ENCODE data around the gene SPSB4. TPM values are rescaled to one million over a fixed set of nuclear protein-coding genes. Genes with fewer than 3 reads are reported as not detected.

SPSB4 gene
- total RNA-seq, 1 experiment from 2014 or later = 0.05 TPM

DNA sequence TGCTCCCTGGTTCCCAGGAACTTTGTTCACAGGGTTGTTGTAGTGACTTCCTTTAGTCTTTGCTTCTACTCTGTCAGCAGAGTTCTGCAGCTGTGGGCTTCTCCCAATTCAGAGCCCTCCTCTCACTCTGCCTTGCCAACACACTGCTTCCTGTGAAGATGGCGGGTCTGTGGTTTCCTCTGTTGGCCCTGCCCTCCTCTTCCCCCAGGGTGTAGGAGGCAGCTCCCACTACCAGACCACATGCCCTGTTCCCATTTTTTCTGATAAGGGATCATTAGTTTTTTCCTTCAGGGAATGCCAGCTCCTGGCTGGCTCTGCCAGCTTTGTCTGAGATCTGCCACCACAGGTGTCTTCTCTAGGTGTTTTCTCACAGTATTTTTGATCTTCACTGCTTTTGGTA lies 12.7 kb downstream of the SPSB4 start:
- peaks cover 7% of the 10 kb centered on the region for H3K27me3 ChIP-seq (ENCODE audit: control insufficient read depth, insufficient read depth, low read length)
- ATAC-seq (no peak), DNase-seq (ENCODE audit: low read depth, low spot score) (no peak)
- H3K27ac ChIP-seq (ENCODE audit: low read length) = no peak overlapping the region
- H3K36me3 ChIP-seq (ENCODE audit: control insufficient read depth, insufficient read depth, low read length) = no peaks in the 10 kb centered on the region
- BruUV-seq (replicated peaks) = no TSS peak
- no peak overlapping the region for H3K4me3 ChIP-seq (ENCODE audit: low read depth in 2 of 2, low read length in 2 of 2)
- ChIA-PET POLR2A (no interaction called here), CTCF (no interaction called here)
- TF ChIP-seq, protein P1, sequence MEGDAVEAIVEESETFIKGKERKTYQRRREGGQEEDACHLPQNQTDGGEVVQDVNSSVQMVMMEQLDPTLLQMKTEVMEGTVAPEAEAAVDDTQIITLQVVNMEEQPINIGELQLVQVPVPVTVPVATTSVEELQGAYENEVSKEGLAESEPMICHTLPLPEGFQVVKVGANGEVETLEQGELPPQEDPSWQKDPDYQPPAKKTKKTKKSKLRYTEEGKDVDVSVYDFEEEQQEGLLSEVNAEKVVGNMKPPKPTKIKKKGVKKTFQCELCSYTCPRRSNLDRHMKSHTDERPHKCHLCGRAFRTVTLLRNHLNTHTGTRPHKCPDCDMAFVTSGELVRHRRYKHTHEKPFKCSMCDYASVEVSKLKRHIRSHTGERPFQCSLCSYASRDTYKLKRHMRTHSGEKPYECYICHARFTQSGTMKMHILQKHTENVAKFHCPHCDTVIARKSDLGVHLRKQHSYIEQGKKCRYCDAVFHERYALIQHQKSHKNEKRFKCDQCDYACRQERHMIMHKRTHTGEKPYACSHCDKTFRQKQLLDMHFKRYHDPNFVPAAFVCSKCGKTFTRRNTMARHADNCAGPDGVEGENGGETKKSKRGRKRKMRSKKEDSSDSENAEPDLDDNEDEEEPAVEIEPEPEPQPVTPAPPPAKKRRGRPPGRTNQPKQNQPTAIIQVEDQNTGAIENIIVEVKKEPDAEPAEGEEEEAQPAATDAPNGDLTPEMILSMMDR (IDR thresholded peaks at IDR 0.05) = no peak
- TF ChIP-seq SIN3A (IDR thresholded peaks at IDR 0.05; ENCODE audit: borderline replicate concordance, insufficient read depth, low read depth, low read length) = no peak
- H3K4me1 ChIP-seq (ENCODE audit: control insufficient read depth, insufficient read depth, low read length) = no peaks in the 10 kb centered on the region
- in situ Hi-C loops (cut with HindIII; ENCODE audit: low pct_unique_long_range_greater_than_20kb, low sequenced_read_pairs) = no loop called here
- intact Hi-C loops (cut with micrococcal nuclease; ENCODE audit: unreplicated experiment) = no loop called here
- H3K9me3 ChIP-seq (ENCODE audit: control insufficient read depth, insufficient read depth, low read depth, low read length) = no peaks in the 10 kb centered on the region

DNA sequence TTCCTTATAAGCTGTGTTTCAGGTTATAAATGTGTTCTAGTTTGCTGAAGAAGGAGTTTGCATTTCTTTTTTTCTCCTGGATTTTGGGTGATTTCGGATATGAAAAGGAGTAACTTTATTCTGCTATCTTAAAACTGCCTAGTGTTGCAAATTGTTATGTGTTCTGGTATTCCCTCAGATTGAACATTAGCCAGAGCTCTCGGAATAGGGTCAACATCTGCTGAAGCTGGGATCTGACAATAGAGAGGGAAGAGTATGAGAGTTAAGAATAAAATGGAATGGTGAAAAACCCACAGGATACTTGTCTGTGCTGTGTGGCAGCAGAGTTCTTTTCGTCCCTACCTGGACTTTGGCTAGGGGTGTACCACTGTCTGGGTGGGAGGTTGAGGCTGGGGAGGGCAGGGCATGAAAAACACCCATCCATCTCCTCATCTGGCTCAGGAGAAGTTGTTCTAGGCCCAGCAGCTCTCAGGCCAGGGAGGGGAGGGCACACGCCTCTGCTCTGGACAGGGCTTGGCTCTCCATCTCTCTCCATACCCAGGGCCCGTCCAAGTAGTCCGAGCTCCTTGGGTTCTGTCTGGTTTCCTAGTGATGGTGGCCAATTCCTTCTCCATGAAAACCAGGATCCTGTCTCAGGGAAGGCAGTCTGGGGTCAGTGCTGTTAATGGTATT lies 13.2 kb downstream of the SPSB4 start:
- Histone ChIP-seq H3K27me3 (ENCODE audit: control insufficient read depth, insufficient read depth, low read length) (peaks cover 7% of the 10 kb centered on the region), H3K9me3 (ENCODE audit: control insufficient read depth, insufficient read depth, low read depth, low read length) (no peaks in the 10 kb centered on the region), H3K4me3 (ENCODE audit: low read depth in 2 of 2, low read length in 2 of 2) (no peak overlapping the region), H3K27ac (ENCODE audit: low read length) (no peak overlapping the region), H3K36me3 (ENCODE audit: control insufficient read depth, insufficient read depth, low read length) (no peaks in the 10 kb centered on the region), H3K4me1 (ENCODE audit: control insufficient read depth, insufficient read depth, low read length) (no peaks in the 10 kb centered on the region)
- BruUV-seq (replicated peaks) = no TSS peak
- TF ChIP-seq, protein P1 (IDR thresholded peaks at IDR 0.05) = no peak
- TF ChIP-seq POLR2AphosphoS5 (IDR thresholded peaks at IDR 0.05; ENCODE audit: low read depth, low read length) (no peak), TCF7L2 (IDR thresholded peaks at IDR 0.05; ENCODE audit: low read depth, low read length) (no peak), SIN3A (IDR thresholded peaks at IDR 0.05; ENCODE audit: borderline replicate concordance, insufficient read depth, low read depth, low read length) (no peak)
- TF ChIP-seq, protein P2, sequence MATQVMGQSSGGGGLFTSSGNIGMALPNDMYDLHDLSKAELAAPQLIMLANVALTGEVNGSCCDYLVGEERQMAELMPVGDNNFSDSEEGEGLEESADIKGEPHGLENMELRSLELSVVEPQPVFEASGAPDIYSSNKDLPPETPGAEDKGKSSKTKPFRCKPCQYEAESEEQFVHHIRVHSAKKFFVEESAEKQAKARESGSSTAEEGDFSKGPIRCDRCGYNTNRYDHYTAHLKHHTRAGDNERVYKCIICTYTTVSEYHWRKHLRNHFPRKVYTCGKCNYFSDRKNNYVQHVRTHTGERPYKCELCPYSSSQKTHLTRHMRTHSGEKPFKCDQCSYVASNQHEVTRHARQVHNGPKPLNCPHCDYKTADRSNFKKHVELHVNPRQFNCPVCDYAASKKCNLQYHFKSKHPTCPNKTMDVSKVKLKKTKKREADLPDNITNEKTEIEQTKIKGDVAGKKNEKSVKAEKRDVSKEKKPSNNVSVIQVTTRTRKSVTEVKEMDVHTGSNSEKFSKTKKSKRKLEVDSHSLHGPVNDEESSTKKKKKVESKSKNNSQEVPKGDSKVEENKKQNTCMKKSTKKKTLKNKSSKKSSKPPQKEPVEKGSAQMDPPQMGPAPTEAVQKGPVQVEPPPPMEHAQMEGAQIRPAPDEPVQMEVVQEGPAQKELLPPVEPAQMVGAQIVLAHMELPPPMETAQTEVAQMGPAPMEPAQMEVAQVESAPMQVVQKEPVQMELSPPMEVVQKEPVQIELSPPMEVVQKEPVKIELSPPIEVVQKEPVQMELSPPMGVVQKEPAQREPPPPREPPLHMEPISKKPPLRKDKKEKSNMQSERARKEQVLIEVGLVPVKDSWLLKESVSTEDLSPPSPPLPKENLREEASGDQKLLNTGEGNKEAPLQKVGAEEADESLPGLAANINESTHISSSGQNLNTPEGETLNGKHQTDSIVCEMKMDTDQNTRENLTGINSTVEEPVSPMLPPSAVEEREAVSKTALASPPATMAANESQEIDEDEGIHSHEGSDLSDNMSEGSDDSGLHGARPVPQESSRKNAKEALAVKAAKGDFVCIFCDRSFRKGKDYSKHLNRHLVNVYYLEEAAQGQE (IDR thresholded peaks at IDR 0.05; ENCODE audit: insufficient read depth in 1 of 2, low read depth in 2 of 2, low read length in 1 of 2) = no peak
- POLR2A ChIA-PET = no interaction called here
- ATAC-seq = no peak
- in situ Hi-C loops (cut with HindIII; ENCODE audit: low pct_unique_long_range_greater_than_20kb, low sequenced_read_pairs) = no loop called here
- intact Hi-C loops (cut with micrococcal nuclease; ENCODE audit: unreplicated experiment) = no loop called here
- DNase-seq (ENCODE audit: low read depth, low spot score) = no peak
- CTCF ChIA-PET = no interaction called here
